Esophagus muscularis mucosa (tissue), 4 donors: ENCODE results near the gene PLB1.

ENCODE experiments used
- CTCF ChIP-seq, 3 experiments: fragments of 200-600 bp in 2 of 3; fragments of 450-650 bp in 1 of 3; sonication (generic) in 2 of 3; IDR thresholded peaks; one replicate each; pipeline ENCODE4 v1.5.1; 2017 to 2019; ENCODE audit warnings: antibody characterized with exemption in 3 of 3, mild to moderate bottlenecking in 2 of 3, moderate library complexity in 1 of 3
- EP300 ChIP-seq: sonication (generic); formaldehyde crosslinking; IDR thresholded peaks from one replicate; pipeline ENCODE4 v1.6.1; 2017; ENCODE audit warnings: antibody characterized with exemption
- POLR2A ChIP-seq: fragments of 450-650 bp; IDR thresholded peaks from one replicate; pipeline ENCODE4 v1.6.1; 2017; ENCODE audit warnings: antibody characterized with exemption, moderate library complexity, mild to moderate bottlenecking, low read depth
- POLR2AphosphoS5 ChIP-seq, 2 donors: sonication (generic); formaldehyde crosslinking; IDR thresholded peaks; one replicate each; pipeline ENCODE4 v1.6.1; 2017; ENCODE audit warnings: antibody characterized with exemption in 2 of 2

DNA sequence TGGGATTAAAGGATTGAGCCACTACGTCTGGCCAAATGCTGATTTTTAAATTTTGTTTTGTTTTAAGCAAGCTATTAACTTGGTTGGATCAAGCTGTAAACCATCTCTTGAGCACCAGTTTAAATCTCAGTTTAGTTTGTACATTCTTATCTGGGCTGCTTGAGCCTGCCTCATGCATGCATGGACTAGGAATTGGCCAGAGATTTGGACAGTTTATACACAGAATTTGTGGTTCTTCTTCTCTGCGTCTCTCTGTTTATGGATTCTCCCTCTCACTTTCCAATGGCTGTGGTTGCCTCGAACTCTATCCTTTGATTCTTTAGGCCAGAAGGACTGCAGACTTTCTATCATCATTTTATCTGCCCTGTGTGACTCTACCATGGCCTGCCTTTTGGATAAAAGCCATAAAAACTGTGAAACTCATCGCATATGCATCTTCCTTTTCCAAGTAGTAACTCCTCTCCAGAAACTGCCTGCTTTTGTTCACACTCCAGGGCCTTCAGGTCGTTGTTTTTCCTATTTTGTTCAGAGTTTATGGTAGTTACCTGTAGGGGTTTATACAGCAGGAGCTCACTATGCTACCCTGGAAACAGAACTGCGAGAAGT, 32.5 kb upstream of the PLB1 start:
- TF ChIP-seq POLR2AphosphoS5 (IDR thresholded peaks at IDR 0.05) (no peak), POLR2A (no peak), CTCF (IDR thresholded peaks at IDR 0.05) (no peak), EP300 (no peak)
